Nephron (organoid): ENCODE results near the gene GFOD2.

Experiments
- H3K27ac Mint-ChIP-seq, 3 experiments: 2 replicates each; pipeline ENCODE4 v1.8.0; 2020; ENCODE audit warnings: mixed read lengths in 3 of 3, mild to moderate bottlenecking in 2 of 3, moderate library complexity in 1 of 3
- H3K27me3 Mint-ChIP-seq: 2 replicates; pipeline ENCODE4 v1.8.0; 2021; ENCODE audit warnings: low read depth, mild to moderate bottlenecking, moderate library complexity, mixed read lengths
- H3K36me3 Mint-ChIP-seq: 2 replicates; pipeline ENCODE4 v1.8.0; 2020; ENCODE audit warnings: low read depth, mixed read lengths
- H3K4me1 Mint-ChIP-seq: 2 replicates; pipeline ENCODE4 v1.8.0; 2020; ENCODE audit warnings: mixed read lengths
- H3K4me3 Mint-ChIP-seq, 3 experiments: 2 replicates each; pipeline ENCODE4 v1.8.0; 2020; ENCODE audit warnings: mild to moderate bottlenecking in 3 of 3, mixed read lengths in 3 of 3, moderate library complexity in 2 of 3
- H3K9me3 Mint-ChIP-seq: 2 replicates; pipeline ENCODE4 v1.8.0; 2020; ENCODE audit warnings: mixed read lengths
- CTCF ChIP-seq, 3 experiments: fragments of 200-600 bp; sonication (generic); IDR thresholded peaks; one replicate each; pipeline ENCODE4 v1.5.0; 2021; ENCODE audit warnings: antibody characterized with exemption in 3 of 3; ENCODE audit not compliant: unreplicated experiment in 3 of 3

GFOD2 gene

GRCh38 chr16:67730326-67730725 lies 11.2 kb upstream of the GFOD2 start:
- H3K9me3 Mint-ChIP-seq: no peaks in the 10 kb centered on the region
- no peaks in the 10 kb centered on the region for H3K27me3 Mint-ChIP-seq
- no peak overlapping the region for H3K27ac Mint-ChIP-seq
- peaks cover 33% of the 10 kb centered on the region for H3K36me3 Mint-ChIP-seq
- H3K4me1 Mint-ChIP-seq: no peaks in the 10 kb centered on the region
- TF ChIP-seq CTCF (IDR thresholded peaks at IDR 0.05; ENCODE audit: unreplicated experiment in 3 of 3): no peak
- H3K4me3 Mint-ChIP-seq: no peak overlapping the region

DNA sequence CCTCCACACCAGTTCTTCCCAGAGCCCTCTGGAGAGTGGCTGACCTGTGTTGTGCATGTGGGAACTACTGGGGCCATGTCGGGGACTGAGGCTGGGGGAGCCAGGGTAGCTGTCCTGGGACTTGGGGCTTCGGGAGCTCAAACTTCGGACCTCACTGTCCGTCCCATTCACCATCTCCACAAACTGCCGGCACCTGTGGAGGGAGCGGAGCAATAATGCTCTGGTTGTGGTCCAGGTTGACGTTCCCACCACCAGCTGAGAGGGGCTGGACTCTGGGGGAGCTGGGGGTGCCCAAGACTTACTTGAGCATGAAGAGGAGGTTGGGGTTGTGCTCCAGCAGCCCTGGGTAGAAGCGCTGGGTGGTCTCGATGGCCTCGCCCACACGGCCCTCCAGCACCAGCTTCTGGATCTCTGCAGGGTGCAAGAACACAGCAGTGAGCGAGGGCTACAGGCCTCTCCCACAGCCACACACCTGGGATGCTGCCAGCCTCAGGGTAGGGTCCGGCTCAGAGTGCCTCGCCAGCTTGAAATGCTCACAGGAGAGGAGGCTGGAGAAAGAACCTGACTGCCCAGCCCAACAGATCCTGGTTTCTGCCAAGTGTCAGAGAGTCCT lies 10.6 kb upstream of the GFOD2 start:
- Mint-ChIP-seq H3K4me3 (no peak overlapping the region), H3K27me3 (no peaks in the 10 kb centered on the region), H3K4me1 (no peaks in the 10 kb centered on the region), H3K9me3 (no peaks in the 10 kb centered on the region), H3K27ac (no peak overlapping the region), H3K36me3 (peaks cover 33% of the 10 kb centered on the region)
- no peak for TF ChIP-seq CTCF (IDR thresholded peaks at IDR 0.05; ENCODE audit: unreplicated experiment in 3 of 3)

DNA sequence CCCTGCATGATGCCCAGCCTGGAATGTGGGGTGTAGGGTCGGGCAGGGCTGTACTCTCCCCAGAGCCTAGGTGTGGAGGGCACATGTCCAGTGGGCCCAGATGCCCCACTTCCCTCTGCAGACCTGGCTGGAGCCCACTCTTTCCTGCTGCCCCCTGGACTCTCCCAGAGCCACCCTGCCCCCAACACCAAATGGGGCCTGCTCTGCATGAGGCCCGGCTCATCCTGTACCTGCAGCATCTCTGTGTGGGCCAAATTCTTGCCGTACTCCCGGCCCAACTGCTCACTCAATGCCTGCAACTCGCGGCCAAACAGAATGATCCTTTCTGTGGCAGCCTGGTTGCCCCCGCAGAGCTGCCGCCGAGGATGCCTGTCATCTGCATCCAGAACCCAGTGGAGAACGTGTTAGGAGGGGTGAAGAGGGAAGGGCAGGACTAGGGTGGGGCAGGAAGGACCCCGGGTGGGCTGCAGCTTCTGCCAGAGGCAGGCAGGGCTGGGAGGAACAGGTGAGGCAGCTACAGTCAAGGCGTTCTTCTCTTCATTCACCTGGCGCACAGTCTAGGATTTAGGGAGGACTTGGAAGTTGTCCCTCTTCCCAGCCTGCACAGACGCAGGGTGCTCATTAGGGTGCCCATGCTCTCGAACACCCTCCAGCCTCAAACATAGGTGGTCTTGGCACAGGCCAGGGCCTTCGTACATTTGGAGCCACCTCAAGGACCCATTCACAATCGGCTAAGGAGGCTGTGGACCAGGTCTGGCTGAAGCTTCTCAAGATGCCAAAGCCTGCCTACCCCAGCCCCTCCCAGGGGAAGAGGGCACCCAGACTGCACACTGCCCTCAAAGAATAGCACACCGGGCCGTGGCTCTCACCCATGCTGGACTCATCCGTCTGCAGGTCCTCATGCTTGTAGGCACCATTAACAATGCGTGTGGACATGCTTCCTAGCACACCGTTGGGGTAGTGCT lies 8.7 kb upstream of the GFOD2 start:
- no peak overlapping the region for H3K27ac Mint-ChIP-seq
- no peak overlapping the region for H3K4me3 Mint-ChIP-seq
- peaks cover 33% of the 10 kb centered on the region for H3K36me3 Mint-ChIP-seq
- no peak for TF ChIP-seq CTCF (IDR thresholded peaks at IDR 0.05; ENCODE audit: unreplicated experiment in 3 of 3)
- peaks cover 3% of the 10 kb centered on the region for H3K27me3 Mint-ChIP-seq
- no peaks in the 10 kb centered on the region for H3K4me1 Mint-ChIP-seq
- no peaks in the 10 kb centered on the region for H3K9me3 Mint-ChIP-seq

- H3K4me1 Mint-ChIP-seq: no peaks in the 10 kb centered on the region
- peaks cover 31% of the 10 kb centered on the region for H3K36me3 Mint-ChIP-seq
- no peak overlapping the region for H3K4me3 Mint-ChIP-seq
- H3K27me3 Mint-ChIP-seq: peaks cover 3% of the 10 kb centered on the region
- no peaks in the 10 kb centered on the region for H3K9me3 Mint-ChIP-seq
- H3K27ac Mint-ChIP-seq: no peak overlapping the region
- no peak for TF ChIP-seq CTCF (IDR thresholded peaks at IDR 0.05; ENCODE audit: unreplicated experiment in 3 of 3)
These were observed 7.3 kb upstream of the GFOD2 start for GRCh38 chr16:67726106-67727034.

GRCh38 chr16:67723911-67724305 lies 4.8 kb upstream of the GFOD2 start:
- peaks cover 10% of the 10 kb centered on the region for H3K36me3 Mint-ChIP-seq
- H3K27ac Mint-ChIP-seq: no peak overlapping the region
- H3K27me3 Mint-ChIP-seq: peaks cover 3% of the 10 kb centered on the region

More at GRCh38 chr16:67723911-67724305, 4.8 kb upstream of the GFOD2 start:
- Mint-ChIP-seq H3K9me3 (no peaks in the 10 kb centered on the region), H3K4me3 (no peak overlapping the region), H3K4me1 (peaks cover 19% of the 10 kb centered on the region)
- no peak for TF ChIP-seq CTCF (IDR thresholded peaks at IDR 0.05; ENCODE audit: unreplicated experiment in 3 of 3)
